ENCODE results near the gene TARDBP. TPM values are rescaled to one million over a fixed set of nuclear protein-coding genes. Genes with fewer than 3 reads are reported as not detected.
"Not testable (repeated sequence)": the region's sequence is repeated elsewhere in the genome, so short reads cannot be mapped to it uniquely, and the experiment has no call there.

The TARDBP gene
- total and polyA plus RNA-seq, 9 donors: 106 to 175 (median 143) TPM

- no peak overlapping the region for H3K27ac ChIP-seq
- 57 to 75% (median 72%) methylated on average over 3 of the region's 3 CpGs for WGBS, 3 donors
- no peak for DNase-seq
These were observed 50.5 kb downstream of the TARDBP start for GRCh38 chr1:11062965-11063401.

GRCh38 chr1:11063937-11064537 is 51.6 kb downstream of the TARDBP start:
- H3K9me3 ChIP-seq; H3K4me3 ChIP-seq; intact Hi-C loops (cut with DNase I); H3K27ac ChIP-seq; H3K27me3 ChIP-seq; DNase-seq; H3K36me3 ChIP-seq: not testable (repeated sequence)
- 79 to 85% (median 80%) methylated on average over 18 of the region's 18 CpGs for WGBS, 3 donors
- H3K4me1 ChIP-seq (ENCODE audit: insufficient read depth): peaks cover 13% of the 10 kb centered on the region

More at GRCh38 chr1:11062965-11063401, 50.5 kb downstream of the TARDBP start:
- intact Hi-C loops (cut with DNase I): no loop called here
- no peaks in the 10 kb centered on the region for H3K27me3 ChIP-seq
- TF ChIP-seq POLR2A (IDR thresholded peaks at IDR 0.05) (no peak), CTCF (IDR thresholded peaks at IDR 0.05) (no peak), EP300 (IDR thresholded peaks at IDR 0.05) (no peak)
- no peaks in the 10 kb centered on the region for H3K36me3 ChIP-seq
- H3K9me3 ChIP-seq: peaks cover 0 to 4% of the 10 kb centered on the region in 2 donors
- peaks cover 18% of the 10 kb centered on the region for H3K4me1 ChIP-seq (ENCODE audit: insufficient read depth)
- H3K4me3 ChIP-seq: no peak overlapping the region

DNA sequence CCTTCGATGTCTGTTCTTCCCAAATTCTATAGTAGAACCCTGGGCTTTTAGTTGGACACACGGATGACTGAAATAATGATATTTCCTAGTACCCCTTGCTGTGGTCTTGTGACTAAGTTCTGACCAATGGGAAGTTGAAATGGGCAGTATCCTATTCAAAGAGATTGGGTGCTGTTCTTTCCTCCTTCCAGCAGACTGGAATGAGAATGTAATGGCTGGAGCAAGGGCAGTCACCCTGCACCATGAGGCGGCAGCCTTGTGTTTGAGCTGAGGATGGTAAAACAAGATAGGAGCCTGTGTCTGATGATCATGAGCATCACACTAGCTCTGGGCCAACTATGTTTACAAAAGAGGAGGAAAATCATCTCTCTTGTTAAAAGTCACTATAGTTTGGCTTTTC is 52.5 kb downstream of the TARDBP start:
- peaks cover 9% of the 10 kb centered on the region for H3K4me1 ChIP-seq (ENCODE audit: insufficient read depth)
- no peak overlapping the region for H3K4me3 ChIP-seq
- peaks cover 0 to 4% of the 10 kb centered on the region in 2 donors for H3K9me3 ChIP-seq
- no peak overlapping the region for H3K27ac ChIP-seq
- no peaks in the 10 kb centered on the region for H3K27me3 ChIP-seq
- TF ChIP-seq CTCF (IDR thresholded peaks at IDR 0.05) (no peak), POLR2A (IDR thresholded peaks at IDR 0.05) (no peak), EP300 (IDR thresholded peaks at IDR 0.05) (no peak)
- DNase-seq: no peak
- WGBS, 3 donors: 96 to 99% (median 96%) methylated on average over 3 of the region's 3 CpGs
- intact Hi-C loops (cut with DNase I): no loop called here
- H3K36me3 ChIP-seq: no peaks in the 10 kb centered on the region

GRCh38 chr1:11065796-11066195 is 53.3 kb downstream of the TARDBP start:
- Histone ChIP-seq H3K36me3 (no peaks in the 10 kb centered on the region), H3K4me3 (no peak overlapping the region), H3K9me3 (peaks cover 0 to 4% of the 10 kb centered on the region in 2 donors), H3K4me1 (ENCODE audit: insufficient read depth) (peaks cover 8% of the 10 kb centered on the region), H3K27me3 (no peaks in the 10 kb centered on the region), H3K27ac (no peak overlapping the region)
- intact Hi-C loops (cut with DNase I): no loop called here
- TF ChIP-seq EP300 (IDR thresholded peaks at IDR 0.05) (no peak), CTCF (IDR thresholded peaks at IDR 0.05) (no peak), POLR2A (IDR thresholded peaks at IDR 0.05) (no peak)
- no peak for DNase-seq
- 95 to 100% (median 97%) methylated on average over 1 of the region's 1 CpG for WGBS, 3 donors
